Ovary (tissue), 3 donors: ENCODE results near the gene TTK.

ENCODE experiments used
- EP300 ChIP-seq: sonication (generic); formaldehyde crosslinking; IDR thresholded peaks from one replicate; pipeline ENCODE4 v1.6.1; 2017; ENCODE audit warnings: antibody characterized with exemption
- POLR2A ChIP-seq: fragments of 450-650 bp; IDR thresholded peaks from one replicate; pipeline ENCODE4 v1.6.1; 2017; ENCODE audit warnings: antibody characterized with exemption, mild to moderate bottlenecking, moderate library complexity
- TF ChIP-seq, protein P1 (sequence below), 3 donors: fragments of 450-650 bp in 2 of 3; fragments of 200-600 bp in 1 of 3; IDR thresholded peaks; one replicate each; pipeline versions ENCODE4 v1.5.1 to v1.8.0; 2016 to 2022; ENCODE audit warnings: antibody characterized with exemption in 3 of 3, mild to moderate bottlenecking in 1 of 3
- donor health status: DM: no; HTN: no; CAD: no.

GRCh38 chr6:80003826-80004172 is 650 bp upstream of the TTK start:
- TF ChIP-seq, protein P1, sequence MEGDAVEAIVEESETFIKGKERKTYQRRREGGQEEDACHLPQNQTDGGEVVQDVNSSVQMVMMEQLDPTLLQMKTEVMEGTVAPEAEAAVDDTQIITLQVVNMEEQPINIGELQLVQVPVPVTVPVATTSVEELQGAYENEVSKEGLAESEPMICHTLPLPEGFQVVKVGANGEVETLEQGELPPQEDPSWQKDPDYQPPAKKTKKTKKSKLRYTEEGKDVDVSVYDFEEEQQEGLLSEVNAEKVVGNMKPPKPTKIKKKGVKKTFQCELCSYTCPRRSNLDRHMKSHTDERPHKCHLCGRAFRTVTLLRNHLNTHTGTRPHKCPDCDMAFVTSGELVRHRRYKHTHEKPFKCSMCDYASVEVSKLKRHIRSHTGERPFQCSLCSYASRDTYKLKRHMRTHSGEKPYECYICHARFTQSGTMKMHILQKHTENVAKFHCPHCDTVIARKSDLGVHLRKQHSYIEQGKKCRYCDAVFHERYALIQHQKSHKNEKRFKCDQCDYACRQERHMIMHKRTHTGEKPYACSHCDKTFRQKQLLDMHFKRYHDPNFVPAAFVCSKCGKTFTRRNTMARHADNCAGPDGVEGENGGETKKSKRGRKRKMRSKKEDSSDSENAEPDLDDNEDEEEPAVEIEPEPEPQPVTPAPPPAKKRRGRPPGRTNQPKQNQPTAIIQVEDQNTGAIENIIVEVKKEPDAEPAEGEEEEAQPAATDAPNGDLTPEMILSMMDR (IDR thresholded peaks at IDR 0.05) = no peak
- TF ChIP-seq POLR2A (no peak), EP300 (no peak)
